GM12875 (cell line): ENCODE data around the gene C2.

Experiments used
- H3K4me3 ChIP-seq: one replicate; pipeline ENCODE4 v1.5.1; 2011; ENCODE audit warnings: low read depth, low read length, control low read depth
- CTCF ChIP-seq: IDR thresholded peaks from 2 replicates; pipeline ENCODE4 v1.5.1; 2011; ENCODE audit warnings: low read depth, mild to moderate bottlenecking, control low read depth, inconsistent platforms, low read length, moderate library complexity, borderline replicate concordance; ENCODE audit not compliant: insufficient read depth

C2 gene

GRCh38 chr6:31940256-31940664 lies 12.7 kb downstream of the C2 start:
- H3K4me3 ChIP-seq, result no peak overlapping the region
- no peak for TF ChIP-seq CTCF

- H3K4me3 ChIP-seq, result no peak overlapping the region
- TF ChIP-seq CTCF, result no peak
Measured at GRCh38 chr6:31943742-31944141, 16.2 kb downstream of the C2 start.

- TF ChIP-seq CTCF, result no peak
- H3K4me3 ChIP-seq, result no peak overlapping the region
Measured at GRCh38 chr6:31945154-31945506, 17.6 kb downstream of the C2 start.

- no peak for TF ChIP-seq CTCF
- no peak within 1 kb of the TSS for H3K4me3 ChIP-seq
Measured at GRCh38 chr6:31945507-31946369, 18.2 kb downstream of the C2 start, which contains the start of gene CFB. CFB (plus strand) TSS chr6:31946095; CDS start chr6:31946222, 127 bp downstream.

GRCh38 chr6:31946370-31946885 lies 18.9 kb downstream of the C2 start:
- no peak for TF ChIP-seq CTCF
- no peak overlapping the region for H3K4me3 ChIP-seq

GRCh38 chr6:31947070-31947675 lies 19.7 kb downstream of the C2 start:
- no peak overlapping the region for H3K4me3 ChIP-seq
- no peak for TF ChIP-seq CTCF
